Right lobe of liver (tissue), 6 donors: ENCODE data around the gene CBLN1. TPM values are rescaled to one million over a fixed set of nuclear protein-coding genes. Genes with fewer than 3 reads are reported as not detected.
A peak's percentile ranks its signal among the peaks of the same experiment; 100 is the strongest.

Experiments
- ATAC-seq, 4 donors: fragments of 200-7000 bp; cut with Tn5 transposase; one replicate each; pipeline ENCODE4 v1.9.1; 2020; ENCODE audit warnings: mild to moderate bottlenecking in 4 of 4, moderate library complexity in 4 of 4
- DNase-seq, 3 donors: peaks; one replicate each; pipeline ENCODE4 v3.0.0-alpha.2; 2020
- H3K27ac ChIP-seq, 3 donors: fragments of 200-600 bp; one replicate each; pipeline ENCODE4 v1.8.0; 2022
- H3K27me3 ChIP-seq, 2 donors: fragments of 200-600 bp; one replicate each; pipeline ENCODE4 v1.8.0; 2022
- H3K36me3 ChIP-seq, 4 donors: fragments of 200-600 bp; sonication (generic) in 1 of 4; one replicate each; pipeline versions ENCODE4 v1.5.1 to v1.8.0; 2017 to 2022; ENCODE audit warnings: control low read depth in 1 of 4
- H3K4me1 ChIP-seq, 4 donors: fragments of 200-600 bp; sonication (generic) in 1 of 4; one replicate each; pipeline versions ENCODE4 v1.5.1 to v1.8.0; 2017 to 2022; ENCODE audit warnings: control low read depth in 1 of 4
- H3K4me3 ChIP-seq, 3 donors: fragments of 200-600 bp; one replicate each; pipeline ENCODE4 v1.8.0; 2022
- H3K9me3 ChIP-seq, 4 donors: fragments of 200-600 bp; sonication (generic) in 1 of 4; one replicate each; pipeline versions ENCODE4 v1.5.1 to v1.8.0; 2017 to 2022; ENCODE audit warnings: control low read depth in 1 of 4
- CTCF ChIP-seq, 4 donors: fragments of 200-600 bp in 3 of 4; fragments of 450-650 bp in 1 of 4; IDR thresholded peaks; one replicate each; pipeline versions ENCODE4 v1.5.1 to v1.8.0; 2016 to 2022; ENCODE audit warnings: antibody characterized with exemption in 4 of 4, mild to moderate bottlenecking in 2 of 4
- POLR2A ChIP-seq: fragments of 450-650 bp; IDR thresholded peaks from one replicate; pipeline ENCODE4 v1.6.1; 2017; ENCODE audit warnings: antibody characterized with exemption, mild to moderate bottlenecking
- WGBS: methylation state at CpG from one replicate; pipeline ENCODE4 v1.1.6; 2018; ENCODE audit warnings: low coverage, low lambda C conversion rate; ENCODE audit not compliant: insufficient coverage; ENCODE audit errors: missing lambda C conversion rate; 5-methylcytosine and 5-hydroxymethylcytosine counted together
- intact Hi-C, 2 donors: fragments of 100-400 bp; cut with DNase I; formaldehyde crosslinking; loops; one replicate each; pipeline versions ENCODE4 v1.11.2 to v1.14.1; 2022
- total RNA-seq, 6 experiments: library from RNA; depleted of rRNA in 2 of 6; stranded (reverse); fragments of >200 nt in 2 of 6; fragmentation: NEBNext Ultra II Directional in 3 of 6; extraction: Animal tissue kit (Norgen Biotek cat#: 25700) in 3 of 6; gene quantifications; one replicate each; pipeline versions ENCODE4 v1.1.0 to v1.2.4, GENCODE V29; 2016 to 2023
- donor health status: DM: no; HTN: yes; CAD: no.
- donor health status: DM: no; HTN: no; CAD: no.
- donor health status: DM: no; HTN: no; CAD: no.
- donor health status: DM: no; HTN: yes; CAD: no.
- donor health status: DM: no; HTN: yes; CAD: no.

Gene CBLN1
- total RNA-seq, 6 experiments from 2014 or later = 0.14 to 0.22 (median 0.20) TPM; not detected in 3

- ATAC-seq (no peak), DNase-seq (peak in 1 of 3 donors; percentile 28)
- H3K36me3 ChIP-seq = no peaks in the 10 kb centered on the region
- H3K4me1 ChIP-seq = peaks cover 0 to 22% (median 0%) of the 10 kb centered on the region in 4 donors
- H3K27me3 ChIP-seq = peaks cover 24 to 42% of the 10 kb centered on the region in 2 donors
- 0% methylated on average over 11 of the region's 39 CpGs for WGBS
- no peaks in the 10 kb centered on the region for H3K9me3 ChIP-seq
- no peak overlapping the region for H3K4me3 ChIP-seq
- intact Hi-C loops = no loop called here
- H3K27ac ChIP-seq = no peak overlapping the region
- no peak for TF ChIP-seq POLR2A
- TF ChIP-seq CTCF (IDR thresholded peaks at IDR 0.05) = no peak
Measured at GRCh38 chr16:49280105-49280741, 1.4 kb downstream of the CBLN1 start.

- Histone ChIP-seq H3K27ac (no peak overlapping the region), H3K27me3 (peaks cover 24 to 42% of the 10 kb centered on the region in 2 donors), H3K4me3 (no peak overlapping the region), H3K9me3 (no peaks in the 10 kb centered on the region), H3K36me3 (no peaks in the 10 kb centered on the region), H3K4me1 (peaks cover 0 to 22% (median 0%) of the 10 kb centered on the region in 4 donors)
- ATAC-seq (no peak), DNase-seq (no peak)
- no peak for TF ChIP-seq CTCF (IDR thresholded peaks at IDR 0.05)
- no peak for TF ChIP-seq POLR2A
- intact Hi-C loops = no loop called here
- 5% methylated on average over 19 of the region's 29 CpGs for WGBS
Measured at GRCh38 chr16:49278944-49279725, 2.5 kb downstream of the CBLN1 start.

- H3K27me3 ChIP-seq = peaks cover 20 to 42% of the 10 kb centered on the region in 2 donors
- H3K4me1 ChIP-seq = peaks cover 0 to 21% (median 0%) of the 10 kb centered on the region in 4 donors
- no peak overlapping the region for H3K27ac ChIP-seq
- no peaks in the 10 kb centered on the region for H3K36me3 ChIP-seq
- H3K4me3 ChIP-seq = no peak overlapping the region
- WGBS = 14% methylated on average over 11 of the region's 11 CpGs
- DNase-seq = no peak
- ATAC-seq = no peak
- TF ChIP-seq CTCF (IDR thresholded peaks at IDR 0.05) (no peak), POLR2A (no peak)
- H3K9me3 ChIP-seq = no peaks in the 10 kb centered on the region
- intact Hi-C loops = no loop called here
Measured at GRCh38 chr16:49278567-49278827, 3.1 kb downstream of the CBLN1 start.

- WGBS = 8% methylated on average over 41 of the region's 49 CpGs
- H3K27ac ChIP-seq = no peak overlapping the region
- H3K27me3 ChIP-seq = peaks cover 16 to 42% of the 10 kb centered on the region in 2 donors
- H3K36me3 ChIP-seq = no peaks in the 10 kb centered on the region
- peaks cover 0 to 16% (median 0%) of the 10 kb centered on the region in 4 donors for H3K4me1 ChIP-seq
- TF ChIP-seq POLR2A = no peak
- no peak for TF ChIP-seq CTCF (IDR thresholded peaks at IDR 0.05)
- no peak for ATAC-seq
- no peaks in the 10 kb centered on the region for H3K9me3 ChIP-seq
- DNase-seq = no peak
- no peak overlapping the region for H3K4me3 ChIP-seq
- intact Hi-C loops = no loop called here
Measured at GRCh38 chr16:49277766-49278566, 3.7 kb downstream of the CBLN1 start.
